ENCODE data around the gene MAD1L1.

The MAD1L1 gene

GRCh38 chr7:2158331-2159175 lies 74.2 kb downstream of the MAD1L1 start:
- DNase-seq (ENCODE audit: low read depth in 2 of 2) = no peak

- no peak for DNase-seq (ENCODE audit: low read depth in 2 of 2)
Measured at GRCh38 chr7:2157473-2158279, 75.1 kb downstream of the MAD1L1 start.

GRCh38 chr7:2156756-2157472 lies 75.8 kb downstream of the MAD1L1 start:
- DNase-seq (ENCODE audit: low read depth in 2 of 2) = no peak

- no peak for DNase-seq (ENCODE audit: low read depth in 2 of 2)
Measured at GRCh38 chr7:2154831-2155230, 77.9 kb downstream of the MAD1L1 start.

GRCh38 chr7:2154121-2154520 lies 78.6 kb downstream of the MAD1L1 start:
- no peak for DNase-seq (ENCODE audit: low read depth in 2 of 2)

- DNase-seq (ENCODE audit: low read depth in 2 of 2) = no peak
Measured at GRCh38 chr7:2152646-2153045, 80.1 kb downstream of the MAD1L1 start.

- DNase-seq (ENCODE audit: low read depth in 2 of 2) = no peak
Measured at GRCh38 chr7:2151801-2152612, 80.7 kb downstream of the MAD1L1 start.

GRCh38 chr7:2151237-2151636 lies 81.5 kb downstream of the MAD1L1 start:
- DNase-seq (ENCODE audit: low read depth in 2 of 2) = no peak

GRCh38 chr7:2150445-2150815 lies 82.3 kb downstream of the MAD1L1 start:
- no peak for DNase-seq (ENCODE audit: low read depth in 2 of 2)

GRCh38 chr7:2149672-2150444 lies 82.9 kb downstream of the MAD1L1 start:
- DNase-seq (ENCODE audit: low read depth in 2 of 2) = no peak

- DNase-seq (ENCODE audit: low read depth in 2 of 2) = no peak
Measured at GRCh38 chr7:2148814-2149213, 83.9 kb downstream of the MAD1L1 start.

- DNase-seq (ENCODE audit: low read depth in 2 of 2) = no peak
Measured at GRCh38 chr7:2148189-2148588, 84.6 kb downstream of the MAD1L1 start.

- no peak for DNase-seq (ENCODE audit: low read depth in 2 of 2)
Measured at GRCh38 chr7:2146676-2147472, 85.9 kb downstream of the MAD1L1 start.

- DNase-seq (ENCODE audit: low read depth in 2 of 2) = no peak
Measured at GRCh38 chr7:2145835-2146580, 86.7 kb downstream of the MAD1L1 start.

- DNase-seq (ENCODE audit: low read depth in 2 of 2) = no peak
Measured at GRCh38 chr7:2144926-2145325, 87.8 kb downstream of the MAD1L1 start.

GRCh38 chr7:2143981-2144595 lies 88.7 kb downstream of the MAD1L1 start:
- no peak for DNase-seq (ENCODE audit: low read depth in 2 of 2)

- no peak for DNase-seq (ENCODE audit: low read depth in 2 of 2)
Measured at GRCh38 chr7:2143450-2143849, 89.3 kb downstream of the MAD1L1 start.

- no peak for DNase-seq (ENCODE audit: low read depth in 2 of 2)
Measured at GRCh38 chr7:2142386-2142785, 90.4 kb downstream of the MAD1L1 start.

- no peak for DNase-seq (ENCODE audit: low read depth in 2 of 2)
Measured at GRCh38 chr7:2141651-2142050, 91.1 kb downstream of the MAD1L1 start.

All from stimulated activated CD4-positive, alpha-beta T cell treated with anti-CD3 and anti-CD28 coated beads, Interleukin-12 subunit alpha, Interleukin-12 subunit beta, amount 100 ng/mL, for 24 hours (primary cell).